CD4-positive, alpha-beta T cell (primary cell): ENCODE data around the gene MITF. TPM values are rescaled to one million over a fixed set of nuclear protein-coding genes. Genes with fewer than 3 reads are reported as not detected.

ENCODE experiments used
- ATAC-seq: fragments of 200-7000 bp; cut with Tn5 transposase; one replicate; pipeline ENCODE4 v1.10.0; 2022; ENCODE audit warnings: mild to moderate bottlenecking; ENCODE audit not compliant: poor library complexity
- CTCF ChIA-PET: fragments of 350-600 bp; sonication (Branson Sonifier 250); formaldehyde crosslinking; loops from one replicate; lab custom pipeline; 2021; ENCODE audit warnings: antibody characterized with exemption, inconsistent platforms; lab: Charles Lee
- POLR2A ChIA-PET: fragments of 350-600 bp; sonication (Branson Sonifier 250); formaldehyde crosslinking; loops from one replicate; lab custom pipeline; 2021; ENCODE audit warnings: antibody characterized with exemption, inconsistent platforms; lab: Charles Lee
- DNase-seq, 14 experiments: peaks; one replicate each; pipeline ENCODE4 v3.0.0-alpha.2; 2013 to 2020; ENCODE audit warnings: mixed read lengths in 2 of 14
- H3K27ac ChIP-seq, 2 donors: one replicate each; pipeline versions ENCODE4 v1.5.1 to v1.7.0; 2013; ENCODE audit warnings: low read length in 2 of 2, low read depth in 1 of 2, mild to moderate bottlenecking in 1 of 2
- H3K27me3 ChIP-seq, 2 experiments: 1 replicate in 1 of 2; 2 replicates in 1 of 2; pipeline versions ENCODE4 v1.6.1 to v1.7.0; 2013; ENCODE audit warnings: low read length in 2 of 2, control low read depth in 1 of 2, mild to moderate bottlenecking in 1 of 2, moderate library complexity in 1 of 2; ENCODE audit not compliant: insufficient read depth in 2 of 2, control insufficient read depth in 1 of 2
- H3K36me3 ChIP-seq: one replicate; pipeline ENCODE4 v1.6.1; 2013; ENCODE audit warnings: low read length, control low read depth; ENCODE audit not compliant: insufficient read depth
- H3K4me1 ChIP-seq: one replicate; pipeline ENCODE4 v1.6.1; 2013; ENCODE audit warnings: low read length, control low read depth; ENCODE audit not compliant: insufficient read depth
- H3K4me3 ChIP-seq: one replicate; pipeline ENCODE4 v1.5.1; 2013; ENCODE audit warnings: mild to moderate bottlenecking, low read length, moderate library complexity
- H3K9me3 ChIP-seq, 2 experiments: 1 replicate in 1 of 2; 2 replicates in 1 of 2; pipeline versions ENCODE4 v1.6.1 to v1.7.0; 2013; ENCODE audit warnings: low read length in 2 of 2, mild to moderate bottlenecking in 2 of 2, control low read depth in 1 of 2, moderate library complexity in 1 of 2; ENCODE audit not compliant: control insufficient read depth in 1 of 2, insufficient read depth in 1 of 2
- H3K27ac Mint-ChIP-seq: one replicate; pipeline ENCODE4 v1.8.0; 2020; ENCODE audit warnings: mixed read lengths
- H3K27me3 Mint-ChIP-seq: one replicate; pipeline ENCODE4 v1.8.0; 2021; ENCODE audit warnings: mixed read lengths
- H3K36me3 Mint-ChIP-seq: one replicate; pipeline ENCODE4 v1.8.0; 2021; ENCODE audit warnings: low read depth, mixed read lengths
- H3K4me1 Mint-ChIP-seq: one replicate; pipeline ENCODE4 v1.8.0; 2021; ENCODE audit warnings: low read depth, mixed read lengths
- H3K4me3 Mint-ChIP-seq: one replicate; pipeline ENCODE4 v1.8.0; 2020; ENCODE audit warnings: mild to moderate bottlenecking, mixed read lengths
- H3K9me3 Mint-ChIP-seq: one replicate; pipeline ENCODE4 v1.8.0; 2020; ENCODE audit warnings: mixed read lengths
- intact Hi-C, 2 experiments: fragments of 100-400 bp; cut with DNase I in 1 of 2; cut with micrococcal nuclease in 1 of 2; formaldehyde crosslinking; loops; one replicate each; pipeline versions ENCODE4 v1.15.1 to v1.9.0; 2023 to 2025; cut with DNase I, micrococcal nuclease
- total RNA-seq, 174 experiments: library from RNA in 2 of 174; stranded (reverse) in 2 of 174; gene quantifications; one replicate each; pipeline ENCODE4 v1.2.3 and lab custom pipeline; 2021 to 2026
- TF ChIP-seq, protein P1 (sequence below): fragments of 200-600 bp; IDR thresholded peaks from one replicate; pipeline ENCODE4 v1.8.0; 2022; ENCODE audit warnings: antibody characterized with exemption, mild to moderate bottlenecking

Gene MITF
- total RNA-seq, 2 experiments from 2014 or later: not detected

GRCh38 chr3:69941037-69941436 lies 201.8 kb downstream of the MITF start:
- Mint-ChIP-seq H3K27me3 (no peaks in the 10 kb centered on the region), H3K27ac (no peak overlapping the region), H3K9me3 (no peaks in the 10 kb centered on the region), H3K4me1 (no peaks in the 10 kb centered on the region), H3K4me3 (no peak overlapping the region), H3K36me3 (no peaks in the 10 kb centered on the region)
- Histone ChIP-seq H3K27me3 (no peaks in the 10 kb centered on the region), H3K4me3 (no peak overlapping the region), H3K36me3 (no peaks in the 10 kb centered on the region), H3K9me3 (no peaks in the 10 kb centered on the region), H3K27ac (no peak overlapping the region), H3K4me1 (no peaks in the 10 kb centered on the region)
- no peak for ATAC-seq
- intact Hi-C loops: no loop called here
- DNase-seq: no peak
- POLR2A ChIA-PET: no interaction called here
- CTCF ChIA-PET: no interaction called here
- TF ChIP-seq, protein P1, sequence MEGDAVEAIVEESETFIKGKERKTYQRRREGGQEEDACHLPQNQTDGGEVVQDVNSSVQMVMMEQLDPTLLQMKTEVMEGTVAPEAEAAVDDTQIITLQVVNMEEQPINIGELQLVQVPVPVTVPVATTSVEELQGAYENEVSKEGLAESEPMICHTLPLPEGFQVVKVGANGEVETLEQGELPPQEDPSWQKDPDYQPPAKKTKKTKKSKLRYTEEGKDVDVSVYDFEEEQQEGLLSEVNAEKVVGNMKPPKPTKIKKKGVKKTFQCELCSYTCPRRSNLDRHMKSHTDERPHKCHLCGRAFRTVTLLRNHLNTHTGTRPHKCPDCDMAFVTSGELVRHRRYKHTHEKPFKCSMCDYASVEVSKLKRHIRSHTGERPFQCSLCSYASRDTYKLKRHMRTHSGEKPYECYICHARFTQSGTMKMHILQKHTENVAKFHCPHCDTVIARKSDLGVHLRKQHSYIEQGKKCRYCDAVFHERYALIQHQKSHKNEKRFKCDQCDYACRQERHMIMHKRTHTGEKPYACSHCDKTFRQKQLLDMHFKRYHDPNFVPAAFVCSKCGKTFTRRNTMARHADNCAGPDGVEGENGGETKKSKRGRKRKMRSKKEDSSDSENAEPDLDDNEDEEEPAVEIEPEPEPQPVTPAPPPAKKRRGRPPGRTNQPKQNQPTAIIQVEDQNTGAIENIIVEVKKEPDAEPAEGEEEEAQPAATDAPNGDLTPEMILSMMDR: no peak

DNA sequence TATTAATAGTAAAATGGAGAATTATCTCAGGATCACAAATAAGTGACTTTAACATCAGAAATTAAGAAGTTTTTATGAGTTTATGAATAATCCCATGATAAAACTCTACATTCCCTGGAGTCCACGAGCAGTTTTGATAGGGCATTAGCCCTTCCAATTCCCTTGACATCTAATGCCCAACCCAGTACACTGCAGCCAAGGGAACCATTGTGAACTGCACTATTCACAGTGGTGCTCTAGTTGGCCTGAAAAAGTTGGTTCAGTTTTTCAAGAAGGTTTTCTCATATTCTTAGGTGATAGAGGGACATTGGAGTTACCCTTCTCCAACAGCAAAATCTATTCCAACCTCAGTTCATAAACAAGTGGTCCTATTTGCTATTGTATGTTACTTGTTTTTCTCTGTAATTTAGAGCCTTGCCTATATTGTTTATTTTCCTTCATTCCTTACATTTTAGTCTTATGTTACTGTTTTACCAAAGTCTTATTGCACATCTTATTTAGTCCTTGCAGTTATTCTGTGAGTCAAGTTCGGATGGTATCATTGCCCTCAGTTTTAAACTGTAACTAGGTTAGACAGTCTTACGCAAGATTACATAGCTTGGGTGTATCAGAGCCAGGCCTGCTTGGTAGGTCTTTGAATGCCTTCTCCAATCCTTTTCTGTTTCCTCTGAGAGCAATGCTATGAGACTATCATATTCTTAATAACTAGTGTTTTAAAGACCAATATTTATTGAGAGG lies 202.3 kb downstream of the MITF start:
- ChIA-PET POLR2A (no interaction called here), CTCF (no interaction called here)
- DNase-seq: no peak
- Mint-ChIP-seq H3K36me3 (no peaks in the 10 kb centered on the region), H3K4me1 (no peaks in the 10 kb centered on the region), H3K27me3 (no peaks in the 10 kb centered on the region), H3K9me3 (no peaks in the 10 kb centered on the region), H3K27ac (no peak overlapping the region), H3K4me3 (no peak overlapping the region)
- intact Hi-C loops: no loop called here
- no peaks in the 10 kb centered on the region for H3K4me1 ChIP-seq
- no peaks in the 10 kb centered on the region for H3K36me3 ChIP-seq
- ATAC-seq: no peak
- no peak overlapping the region for H3K4me3 ChIP-seq
- TF ChIP-seq, protein P1: no peak
- no peaks in the 10 kb centered on the region for H3K9me3 ChIP-seq
- no peaks in the 10 kb centered on the region for H3K27me3 ChIP-seq
- H3K27ac ChIP-seq: no peak overlapping the region

- no peaks in the 10 kb centered on the region for H3K27me3 ChIP-seq
- ChIA-PET CTCF (no interaction called here), POLR2A (no interaction called here)
- no peaks in the 10 kb centered on the region for H3K4me1 Mint-ChIP-seq
- intact Hi-C loops: loop anchor here (5.0 kb wide), 1 partner anchor 783 kb away; no protein-coding TSS in a partner anchor
- no peak overlapping the region for H3K4me3 Mint-ChIP-seq
- TF ChIP-seq, protein P1: no peak
- no peaks in the 10 kb centered on the region for H3K9me3 ChIP-seq
- no peak for ATAC-seq
- H3K27ac Mint-ChIP-seq: no peak overlapping the region
- H3K36me3 Mint-ChIP-seq: no peaks in the 10 kb centered on the region
- H3K36me3 ChIP-seq: no peaks in the 10 kb centered on the region
- H3K4me1 ChIP-seq: no peaks in the 10 kb centered on the region
- H3K27ac ChIP-seq: no peak overlapping the region
- H3K4me3 ChIP-seq: no peak overlapping the region
- no peak for DNase-seq
- no peaks in the 10 kb centered on the region for H3K9me3 Mint-ChIP-seq
- no peaks in the 10 kb centered on the region for H3K27me3 Mint-ChIP-seq
Measured at GRCh38 chr3:69944931-69945493, 205.7 kb downstream of the MITF start.
